A204.1 (cell line): ENCODE measurements around the gene TNC.

ENCODE experiments used
- FAIRE-seq: peaks from 2 replicates; lab custom pipeline; 2012; peaks lifted over from hg19 to GRCh38; lab: Jason Lieb, UNC

TNC gene

GRCh38 chr9:115008536-115009270 lies 109.3 kb downstream of the TNC start:
- no peak for FAIRE-seq

- FAIRE-seq = no peak
Observed at GRCh38 chr9:115006660-115007059, 111.3 kb downstream of the TNC start.

GRCh38 chr9:115005322-115005721 lies 112.6 kb downstream of the TNC start:
- no peak for FAIRE-seq

DNA sequence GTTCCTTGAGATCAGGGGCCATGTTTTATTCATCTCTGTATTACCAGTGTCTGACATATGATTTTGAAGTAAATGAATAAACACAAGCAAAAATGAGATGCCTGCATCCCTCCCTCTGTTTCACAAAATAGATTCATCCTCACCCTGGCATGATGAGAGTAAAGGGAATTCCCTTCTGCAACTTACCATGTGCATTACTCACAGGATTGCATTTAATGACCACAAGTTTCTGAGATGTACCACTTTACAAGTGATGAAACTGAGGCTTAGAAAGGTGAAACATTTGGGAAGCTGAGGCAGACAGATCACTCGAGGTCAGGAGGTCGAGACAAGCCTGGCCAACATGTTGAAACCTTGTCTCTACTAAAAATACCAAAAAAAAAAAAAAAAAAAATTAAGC lies 113.4 kb downstream of the TNC start:
- no peak for FAIRE-seq

DNA sequence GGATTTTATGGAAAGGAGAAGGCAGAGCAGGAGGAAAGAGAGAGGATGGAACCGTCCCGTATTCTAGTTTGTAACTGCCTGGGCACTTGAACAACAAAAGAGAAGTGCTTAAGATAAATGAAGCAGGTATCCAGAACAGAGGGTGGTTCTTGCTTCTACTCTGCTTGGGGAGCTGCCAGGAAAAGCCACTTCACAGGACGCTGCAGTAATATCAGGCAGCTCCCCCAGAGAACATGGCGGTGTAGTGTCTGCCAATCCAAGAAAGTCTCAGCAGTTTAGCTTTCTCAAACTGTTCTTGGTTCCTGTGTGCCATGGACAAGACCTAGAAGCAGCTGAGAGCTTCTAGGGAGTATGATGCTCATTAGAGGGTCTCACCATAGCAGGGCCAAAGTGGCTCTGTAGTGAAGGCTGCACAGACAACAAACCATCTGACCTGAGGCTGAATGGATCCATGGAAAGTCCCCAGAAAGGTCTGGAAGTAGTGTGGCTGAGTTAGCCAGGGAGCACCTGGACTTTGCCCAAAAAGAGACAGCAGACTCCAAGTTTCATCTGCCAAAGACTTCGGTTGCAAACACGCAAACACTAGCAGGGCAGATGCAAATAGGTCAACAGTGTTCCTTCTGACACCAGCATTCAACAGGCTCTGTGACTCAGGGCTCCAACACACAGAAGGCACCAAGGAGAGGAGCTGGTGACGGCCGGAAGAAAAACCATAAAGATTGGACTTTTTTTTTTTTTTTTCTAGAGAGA lies 115.4 kb downstream of the TNC start:
- no peak for FAIRE-seq

GRCh38 chr9:115000217-115000639 lies 117.7 kb downstream of the TNC start:
- no peak for FAIRE-seq

DNA sequence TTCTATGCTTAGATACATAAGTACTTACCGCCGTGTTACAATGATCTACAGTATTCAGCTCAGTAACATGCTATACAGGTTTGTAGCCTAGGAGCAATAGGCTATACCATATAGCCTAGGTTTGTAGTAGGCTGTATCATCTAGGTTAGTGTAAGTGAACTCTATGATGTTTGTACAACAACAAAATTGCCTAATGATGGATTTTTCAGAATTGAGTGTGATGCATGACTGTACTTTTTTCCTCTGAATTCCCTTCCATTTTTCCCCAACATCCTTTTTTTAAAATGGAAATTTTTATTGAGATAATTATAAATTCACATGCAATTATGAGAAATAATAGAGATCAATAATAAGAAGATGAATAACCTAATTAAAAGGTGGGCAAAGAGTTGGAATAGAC lies 119.6 kb downstream of the TNC start:
- FAIRE-seq = no peak

GRCh38 chr9:114995681-114996221 lies 122.2 kb downstream of the TNC start:
- FAIRE-seq = no peak

DNA sequence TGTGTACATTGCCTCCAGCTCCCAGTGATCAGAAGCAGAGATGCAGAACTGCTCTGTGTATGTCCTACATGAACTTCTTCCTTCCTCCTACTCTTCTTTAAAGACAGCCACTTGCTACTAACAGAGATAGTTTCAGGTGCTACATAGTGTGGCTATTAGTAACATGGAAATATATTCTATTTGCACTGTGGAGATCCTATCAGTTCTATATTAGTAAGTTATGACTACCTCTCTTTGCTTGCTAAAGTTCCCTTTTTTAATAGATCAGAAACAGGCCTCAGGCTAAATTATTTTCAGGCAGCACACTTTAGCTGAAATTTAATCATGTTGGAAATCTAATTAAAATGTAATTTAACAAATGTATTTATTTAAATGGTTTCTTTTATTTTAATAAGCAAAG lies 123.2 kb downstream of the TNC start:
- FAIRE-seq = no peak

- FAIRE-seq = no peak
Observed at GRCh38 chr9:114991861-114992260, 126.1 kb downstream of the TNC start.

DNA sequence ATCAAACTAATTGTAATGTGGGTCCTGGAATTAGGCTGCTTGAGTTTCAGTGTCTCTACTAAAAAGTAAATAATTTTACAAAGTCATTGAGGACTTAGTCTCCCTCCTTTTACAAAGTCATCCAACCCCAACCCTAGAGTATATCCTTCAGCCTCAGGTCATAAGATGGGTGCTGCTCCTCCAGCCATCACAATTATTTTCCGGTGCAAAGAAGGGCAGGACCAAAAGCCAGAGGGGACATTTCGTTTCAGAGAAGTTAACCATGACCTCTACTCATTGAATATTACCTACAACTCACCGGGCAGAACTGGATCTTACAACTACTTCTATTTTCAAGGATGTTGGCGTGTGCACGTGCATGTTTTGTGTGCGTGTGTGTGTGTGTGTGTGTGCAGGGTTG lies 127.1 kb downstream of the TNC start:
- no peak for FAIRE-seq

GRCh38 chr9:114989600-114990410 lies 128.2 kb downstream of the TNC start:
- FAIRE-seq = no peak

DNA sequence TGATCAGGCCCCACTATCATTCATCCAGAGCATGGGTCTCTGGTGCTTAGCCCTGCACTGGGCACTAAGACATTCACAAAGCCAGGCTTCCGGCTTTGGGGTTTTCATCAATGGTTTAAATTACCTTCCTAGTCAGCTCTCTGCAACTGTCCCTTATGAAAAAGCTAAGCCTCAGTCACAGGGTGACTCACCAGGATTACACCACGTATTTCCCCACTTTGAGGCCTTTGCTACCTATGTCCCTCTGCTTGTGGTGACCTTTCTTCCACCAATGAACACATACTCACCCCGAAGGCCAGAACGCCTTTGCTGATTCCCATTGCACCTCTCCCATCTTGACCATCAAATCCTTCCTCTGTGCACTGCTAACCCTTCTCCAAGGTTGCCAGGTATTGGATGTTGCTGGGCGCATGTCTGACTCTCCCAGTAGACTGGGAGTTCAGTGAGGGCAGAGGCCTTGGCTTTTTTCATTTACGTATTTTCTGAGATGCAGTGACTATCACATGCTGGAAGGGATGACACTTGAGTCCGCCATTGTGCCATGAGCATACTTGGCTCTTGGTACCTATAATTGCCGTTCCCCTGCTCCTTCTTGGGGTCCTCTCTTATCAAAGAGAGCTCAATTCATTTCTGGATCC lies 128.9 kb downstream of the TNC start:
- FAIRE-seq = no peak

- no peak for FAIRE-seq
Observed at GRCh38 chr9:114987116-114987515, 130.8 kb downstream of the TNC start.

GRCh38 chr9:114985959-114986501 lies 131.9 kb downstream of the TNC start:
- FAIRE-seq = no peak

DNA sequence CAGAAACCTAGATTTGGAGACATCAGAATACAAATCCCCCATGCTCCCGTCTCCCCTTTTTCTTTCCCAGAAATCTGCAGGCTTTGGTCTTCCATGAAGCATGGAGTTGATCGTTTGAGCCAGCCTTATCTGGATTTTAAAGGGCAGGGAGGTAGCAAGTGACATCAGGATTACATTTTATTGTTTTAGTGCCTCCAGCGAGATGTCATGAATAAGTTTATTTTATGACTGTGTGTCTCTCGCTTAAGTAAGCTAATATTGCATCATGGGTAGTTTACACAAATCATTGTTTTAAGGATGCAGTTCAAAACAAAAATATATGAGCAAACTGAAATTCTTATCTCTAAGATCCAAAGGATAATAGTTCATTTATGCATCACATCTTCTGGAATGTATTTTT lies 136.9 kb downstream of the TNC start:
- FAIRE-seq = no peak

DNA sequence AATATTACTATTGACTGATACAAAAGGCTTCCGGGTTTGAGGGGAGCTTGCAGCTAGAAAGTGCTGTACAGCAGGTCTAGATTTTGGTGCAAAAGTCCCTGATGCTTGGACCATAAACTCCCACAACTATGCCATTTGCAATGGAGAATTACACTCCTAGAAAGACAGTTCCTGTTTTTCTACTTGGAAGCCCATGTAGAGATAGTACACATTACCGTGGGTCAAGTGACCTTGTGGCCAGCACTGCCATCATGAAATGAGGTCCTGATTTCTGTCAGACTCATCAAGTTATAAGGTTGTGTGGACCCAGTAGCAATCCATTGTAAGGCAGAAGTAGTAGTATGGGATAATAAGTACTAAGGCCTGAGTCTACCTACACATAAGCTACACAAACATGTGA lies 144.7 kb downstream of the TNC start:
- FAIRE-seq = no peak

GRCh38 chr9:114972510-114973136 lies 145.3 kb downstream of the TNC start:
- FAIRE-seq = no peak
